ENCODE results near the gene GPRIN2.

- TF ChIP-seq CTCF (IDR thresholded peaks at IDR 0.05) (no peak), POLR2AphosphoS5 (IDR thresholded peaks at IDR 0.05) (no peak)
Measured at GRCh38 chr10:46514899-46515298, 41.6 kb downstream of the GPRIN2 start.
